Stimulated activated CD4-positive, alpha-beta T cell treated with anti-CD3 and anti-CD28 coated beads, TNF-alpha, amount 100 ng/mL, for 4 hours (primary cell): ENCODE results near the gene BDNF.

Experiments
- DNase-seq, 3 experiments: peaks; one replicate each; pipeline ENCODE4 v3.0.0-alpha.2; 2020; ENCODE audit warnings: low read depth in 3 of 3

Gene BDNF

DNA sequence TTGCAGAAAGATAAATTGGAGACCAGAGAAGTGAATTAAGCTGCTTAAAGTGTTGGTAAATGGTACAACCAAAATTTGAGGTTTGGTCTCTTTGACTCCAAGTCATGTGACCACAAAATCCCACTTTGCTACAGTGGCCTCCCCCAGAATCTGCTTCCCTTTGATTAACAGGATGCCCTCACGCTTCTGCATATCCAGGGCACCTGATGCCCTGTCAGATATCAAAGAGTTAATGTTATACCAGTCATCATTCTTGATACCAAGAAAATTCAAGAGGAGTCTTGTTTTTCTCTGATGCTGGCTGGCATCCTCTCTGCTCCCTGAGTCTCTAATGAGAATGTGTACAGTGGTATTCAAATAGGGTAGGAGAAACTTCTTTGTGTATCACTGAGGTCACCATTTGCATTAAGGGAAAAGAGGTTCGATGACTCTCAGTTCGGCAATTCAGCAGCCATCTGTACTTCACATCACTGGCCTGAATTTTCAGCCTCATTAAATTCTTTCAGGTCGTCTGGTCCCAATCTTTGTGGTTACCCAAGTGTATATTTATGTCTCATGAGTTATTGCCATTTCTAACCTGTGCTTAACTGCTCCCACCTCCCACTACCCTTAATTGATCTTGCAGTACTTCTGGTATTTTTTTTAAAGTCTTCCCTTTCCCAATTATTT is 73.9 kb downstream of the BDNF start:
- no peak for DNase-seq

DNA sequence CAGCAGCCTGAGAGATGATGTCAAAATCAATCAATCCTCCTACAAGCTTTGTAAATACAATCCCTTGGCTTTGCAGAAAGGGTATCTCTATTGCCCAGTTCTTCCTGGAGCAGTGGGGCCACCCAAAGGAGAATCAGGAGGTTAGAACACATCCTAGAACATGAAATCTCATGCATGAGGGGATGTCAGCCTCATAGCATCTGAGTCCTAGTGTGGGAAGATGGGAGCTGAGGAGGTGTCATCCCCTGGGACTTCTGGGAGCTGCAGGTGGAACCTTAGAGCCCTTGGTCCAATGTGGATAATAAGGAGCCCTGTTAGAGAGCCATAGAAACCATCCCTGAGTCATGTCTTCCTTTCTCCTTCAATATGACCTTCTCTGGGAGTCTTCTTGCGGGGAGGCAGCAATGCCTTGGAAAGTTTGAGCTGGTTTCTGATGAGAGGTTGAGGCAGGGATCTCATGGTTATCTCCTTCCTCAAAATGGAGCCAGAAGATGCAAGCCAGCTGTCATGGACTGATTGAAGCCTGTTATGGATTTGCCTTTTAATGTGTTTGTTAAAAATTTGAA is 74.8 kb downstream of the BDNF start:
- DNase-seq, result no peak

DNA sequence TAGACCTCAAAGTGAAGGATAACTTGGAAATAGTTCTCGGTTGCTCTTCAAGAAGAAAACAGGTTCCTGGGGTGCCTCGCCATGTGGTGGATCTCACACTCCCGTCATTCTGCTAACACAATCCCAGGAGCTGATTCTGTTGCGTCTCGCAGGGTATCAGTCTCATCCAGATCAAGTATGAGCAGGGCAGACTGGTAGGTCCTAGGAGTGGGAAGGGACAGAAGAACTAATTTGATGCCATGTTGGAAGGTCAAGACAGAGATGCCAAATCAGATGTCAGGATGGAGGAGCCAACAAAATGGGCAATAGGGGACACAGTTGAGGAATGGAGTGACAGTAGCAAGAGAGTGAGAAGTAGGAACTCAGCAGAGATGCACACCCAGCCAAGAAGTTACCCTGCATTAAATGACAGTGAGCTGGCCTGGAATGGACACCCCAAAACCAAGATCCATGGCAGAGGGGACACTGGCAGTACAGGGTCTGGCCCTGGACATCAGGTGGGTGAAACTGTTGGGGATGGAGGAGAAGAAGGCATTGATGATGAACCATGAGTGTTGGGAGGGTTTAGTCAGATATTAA is 76.2 kb downstream of the BDNF start:
- no peak for DNase-seq

DNA sequence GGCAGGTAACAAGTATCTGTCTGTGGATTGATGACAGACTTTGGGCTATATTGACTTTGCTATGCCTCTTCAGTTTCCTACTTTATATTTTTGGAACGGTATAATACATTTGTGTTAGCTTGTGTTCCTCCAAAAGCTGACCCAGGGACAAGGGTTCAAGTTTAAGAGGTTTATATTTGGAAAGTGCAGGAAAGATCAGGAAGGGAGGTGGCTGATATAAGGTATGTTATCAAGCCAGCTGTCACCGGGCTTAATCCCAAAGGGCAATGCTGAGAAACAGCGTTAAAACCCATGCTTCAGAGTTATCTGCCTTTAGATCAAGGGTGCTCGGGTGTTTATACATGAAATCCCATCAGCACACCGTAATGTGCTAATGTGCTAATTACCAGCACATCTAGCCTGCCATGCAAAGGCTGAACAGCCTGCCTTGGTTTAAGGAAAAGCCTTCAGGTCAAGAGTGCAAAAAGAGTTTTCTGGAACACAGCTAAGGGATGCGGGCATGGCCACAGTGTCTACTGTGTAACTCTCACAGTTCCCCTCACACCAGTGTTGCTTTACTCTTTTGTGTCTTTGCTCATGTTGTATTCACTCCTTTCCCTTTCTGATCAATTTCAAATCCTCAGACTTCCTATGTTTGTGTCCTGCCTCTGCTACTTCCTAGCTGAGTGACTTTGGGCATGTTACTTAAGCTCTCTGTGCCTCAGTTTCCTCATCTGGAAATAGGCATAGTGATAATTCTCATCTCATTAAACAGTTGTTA is 77.5 kb downstream of the BDNF start:
- DNase-seq, result no peak

DNA sequence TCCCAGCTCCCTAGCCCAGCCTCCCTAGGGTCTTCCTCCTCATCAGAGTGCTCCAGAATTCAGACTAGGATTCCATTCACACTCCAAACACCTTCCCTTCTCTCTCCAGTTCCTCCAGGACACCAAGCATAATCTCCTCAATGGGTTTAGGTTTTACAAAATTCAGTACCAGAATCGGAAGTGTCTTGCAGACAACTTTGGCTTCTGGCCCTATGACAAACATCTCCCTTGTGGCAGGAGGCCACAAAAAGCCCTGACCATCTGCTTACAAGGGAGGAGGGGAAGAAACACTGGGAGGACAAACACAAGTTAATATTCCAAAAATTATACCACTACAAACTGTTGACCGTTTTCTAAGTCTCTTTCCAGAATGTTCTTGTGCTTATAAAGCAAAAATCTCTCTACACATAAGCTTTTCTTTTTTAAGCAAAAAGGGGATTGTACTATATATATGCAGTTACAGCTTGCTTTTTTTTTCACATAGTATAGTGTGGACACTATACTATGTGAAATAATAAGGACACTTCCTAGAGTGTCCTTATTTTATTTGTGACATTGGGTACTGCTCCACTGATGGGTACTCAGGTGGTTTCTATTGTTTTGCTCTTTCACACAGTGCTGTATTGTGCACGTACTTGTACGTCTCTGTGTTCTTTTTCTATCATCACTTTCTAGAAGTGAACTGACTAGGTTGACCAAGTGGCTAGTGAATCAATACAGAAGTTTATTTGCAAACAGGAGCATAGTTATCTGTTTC is 78.7 kb downstream of the BDNF start:
- DNase-seq, result no peak

DNA sequence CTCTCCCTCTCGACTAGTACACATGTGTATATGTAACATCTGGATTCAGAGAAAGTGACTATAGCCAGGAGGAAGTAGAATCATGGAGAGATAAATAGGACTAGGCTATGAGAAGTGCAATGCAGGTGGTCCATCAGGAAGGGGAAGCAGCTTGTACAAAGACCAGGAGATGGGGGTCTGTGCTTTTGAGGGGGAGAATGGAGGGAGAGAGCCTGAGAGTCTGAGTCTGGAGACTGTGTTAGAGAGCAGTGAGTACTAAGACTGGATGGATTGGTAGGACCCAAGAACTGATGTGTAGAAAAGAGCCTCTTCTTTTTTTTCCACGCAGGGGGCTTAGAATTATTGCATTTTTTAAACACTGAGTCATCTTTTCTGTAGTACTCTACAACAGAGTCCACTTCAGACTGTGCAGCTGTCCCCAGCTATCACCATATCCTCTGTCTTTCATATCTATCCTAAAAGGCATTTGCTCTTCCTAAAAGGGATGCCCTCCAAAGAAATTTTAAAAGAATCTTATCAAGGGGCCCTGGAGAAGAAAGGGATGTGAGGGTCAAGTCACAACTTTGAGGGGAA is 80.4 kb downstream of the BDNF start:
- no peak for DNase-seq

DNA sequence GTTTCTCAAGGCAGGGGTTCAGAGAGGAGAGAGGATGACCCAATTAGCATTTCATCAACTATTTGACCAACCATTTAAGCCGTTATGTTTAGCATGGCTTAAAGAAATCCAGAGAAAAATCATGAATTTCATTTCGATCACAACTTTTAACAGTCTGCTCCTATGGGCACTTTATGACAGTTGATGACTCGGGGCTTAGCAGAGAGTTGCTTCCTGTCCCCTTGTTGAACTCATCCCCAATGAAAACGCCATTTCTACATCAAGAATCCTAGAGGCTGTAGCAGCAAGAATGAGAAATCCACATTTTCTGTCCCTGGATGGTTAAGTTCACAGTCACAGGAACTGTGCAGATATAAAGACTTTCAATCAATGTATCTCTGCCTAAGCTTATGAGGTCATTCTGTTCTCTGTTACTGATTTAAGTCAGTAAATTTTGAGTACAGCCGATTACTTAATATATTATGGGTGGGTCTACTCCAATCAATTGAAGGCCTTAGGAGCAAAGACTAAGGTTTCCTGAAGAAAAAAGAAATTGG is 81.1 kb downstream of the BDNF start:
- DNase-seq, result no peak

DNA sequence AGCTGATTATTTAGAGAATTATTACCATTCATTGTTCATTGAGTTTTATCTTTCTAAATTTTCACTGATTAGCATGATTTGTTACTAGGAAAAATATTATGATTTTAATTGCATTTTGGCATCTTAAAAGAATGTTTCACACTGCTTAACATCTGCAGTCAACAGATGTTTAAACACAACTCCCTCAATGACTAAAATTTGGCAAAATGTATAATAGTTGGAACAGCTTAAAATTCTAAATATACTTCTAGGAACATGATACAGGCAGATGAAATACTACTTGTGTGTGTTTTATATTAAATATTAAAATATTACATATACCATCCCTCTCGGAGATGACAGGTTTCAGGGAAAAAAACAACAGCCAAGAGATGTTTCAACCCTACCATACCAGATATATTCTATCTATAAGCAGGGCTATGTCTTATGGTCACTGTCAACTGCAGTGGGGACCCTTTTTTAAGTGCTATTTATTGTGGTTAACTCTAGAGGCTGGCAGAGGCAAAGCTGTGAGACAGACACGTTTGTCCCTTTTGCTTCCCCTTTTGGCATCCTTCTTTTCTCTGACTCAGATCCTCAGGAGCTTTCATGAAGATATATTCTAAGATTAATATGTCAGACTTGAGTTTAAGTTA is 81.9 kb downstream of the BDNF start:
- DNase-seq, result no peak

DNA sequence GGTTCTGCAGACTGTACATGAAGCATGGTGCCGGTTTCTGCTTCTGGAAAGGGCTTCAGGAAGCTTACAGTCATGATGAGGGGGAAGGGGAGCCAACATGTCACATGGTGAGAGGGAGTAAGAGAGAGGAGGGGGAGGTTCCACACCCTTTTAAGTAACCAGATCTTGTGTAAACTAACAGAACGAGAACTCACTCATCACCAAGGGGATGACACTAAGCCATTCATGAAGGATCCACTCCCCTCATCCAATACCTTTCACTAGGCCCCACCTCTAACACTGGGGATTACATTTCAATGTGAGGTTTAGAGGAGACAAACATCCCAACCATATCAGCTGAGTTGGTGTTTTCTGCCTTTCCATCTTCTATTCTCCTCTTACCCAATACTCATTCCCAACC is 83.5 kb downstream of the BDNF start:
- no peak for DNase-seq

DNA sequence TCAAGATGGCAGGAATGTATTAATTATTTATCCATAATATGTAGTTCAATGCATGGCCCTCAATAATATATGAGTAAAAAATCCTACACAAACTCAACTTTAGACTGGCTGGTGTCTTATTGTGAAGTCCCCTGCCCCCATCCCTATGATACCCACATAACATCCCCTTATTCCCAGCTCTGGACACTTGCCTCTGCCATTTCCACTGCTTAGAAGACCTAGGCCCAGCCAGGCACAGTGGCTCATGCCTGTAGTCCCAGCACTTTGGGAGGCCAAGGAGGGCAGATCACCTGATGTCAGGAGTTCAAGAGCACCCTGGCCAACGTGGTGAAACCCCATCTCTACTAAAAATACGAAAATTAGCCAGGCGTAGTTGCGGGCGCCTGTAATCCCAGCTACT is 84.4 kb downstream of the BDNF start:
- no peak for DNase-seq

DNA sequence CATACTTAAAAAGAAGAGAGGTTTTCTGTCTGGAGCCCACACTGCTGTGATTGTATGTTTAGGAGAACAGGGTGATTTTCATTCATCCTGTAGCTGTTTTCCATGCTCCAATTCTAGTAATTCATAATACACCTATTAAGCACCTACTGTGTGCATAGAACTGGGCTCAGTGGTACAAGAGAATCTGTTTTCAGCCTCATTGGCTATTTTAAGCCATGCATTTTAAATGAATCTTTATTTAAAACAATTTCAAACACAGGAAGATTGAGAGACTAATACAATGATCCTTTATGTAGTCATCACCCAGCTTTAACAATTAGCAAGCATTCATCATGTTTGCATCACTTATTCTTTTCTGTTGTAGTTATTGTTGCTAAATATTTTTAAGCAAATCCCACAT is 86.2 kb downstream of the BDNF start:
- no peak for DNase-seq

DNA sequence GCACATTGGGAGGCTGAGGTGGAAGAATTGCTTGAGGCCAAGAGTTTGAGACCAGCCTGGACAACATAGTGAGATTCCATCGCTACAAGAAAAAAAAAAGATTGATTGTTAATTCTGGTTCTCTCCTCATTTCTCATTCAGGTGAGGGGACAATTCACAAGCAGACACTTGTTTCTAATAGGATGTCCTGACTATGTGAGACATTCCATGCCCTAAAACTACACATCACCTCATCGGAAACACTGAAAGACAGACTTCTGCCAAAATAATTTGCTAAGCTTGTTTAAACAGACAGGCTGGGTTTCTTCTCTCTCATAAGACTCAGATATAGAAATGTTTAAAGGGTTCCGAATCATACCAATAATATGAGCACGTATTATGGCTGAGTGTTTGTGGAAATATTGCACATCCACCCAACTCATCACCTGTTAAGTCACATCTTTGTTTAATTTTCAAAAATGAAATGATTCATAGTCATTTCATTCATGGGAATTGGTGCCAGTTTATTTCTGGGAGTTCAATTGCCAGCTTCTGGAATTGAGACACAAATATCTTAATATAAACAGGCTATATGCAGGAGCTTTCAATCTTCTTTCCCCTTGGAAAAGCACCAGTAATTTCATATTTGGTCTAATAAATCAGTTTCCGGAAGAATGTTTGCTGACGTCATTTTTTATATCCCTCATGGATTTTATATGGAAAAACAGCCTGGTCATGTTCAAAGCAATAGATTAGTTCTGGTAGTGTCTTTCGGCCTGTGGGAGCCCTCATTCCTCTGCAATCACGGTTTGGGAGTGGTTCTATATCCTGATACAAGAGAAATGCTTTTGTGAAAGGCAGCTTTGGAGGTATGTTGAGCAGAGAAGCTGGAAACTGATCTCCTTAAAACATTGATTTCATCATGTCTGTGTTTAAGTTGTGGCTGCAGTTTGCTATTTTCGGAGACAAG is 87.0 kb downstream of the BDNF start:
- no peak for DNase-seq

DNA sequence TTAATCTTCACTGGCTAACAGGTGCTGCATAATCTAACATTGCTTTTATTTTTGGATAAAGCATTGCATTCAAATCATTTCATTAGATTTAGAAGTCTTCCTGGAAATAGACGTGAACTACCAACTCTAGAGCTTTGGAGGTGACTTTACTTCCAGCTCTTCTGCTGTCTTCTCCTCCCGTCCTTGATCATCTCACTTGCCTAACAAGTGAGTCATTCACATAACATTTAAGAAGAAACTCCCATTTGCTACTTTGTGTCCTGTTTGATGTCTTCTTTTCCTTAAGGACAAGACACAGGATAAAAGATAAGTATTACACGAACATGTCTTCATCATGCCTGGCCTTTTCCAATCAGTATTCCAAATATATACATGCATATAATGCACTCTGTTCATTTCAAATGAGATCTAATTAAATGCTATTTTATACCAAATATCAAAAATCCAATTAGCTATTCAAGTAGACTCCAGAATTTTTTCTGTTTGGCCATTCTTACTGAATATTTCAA is 88.3 kb downstream of the BDNF start:
- no peak for DNase-seq

DNA sequence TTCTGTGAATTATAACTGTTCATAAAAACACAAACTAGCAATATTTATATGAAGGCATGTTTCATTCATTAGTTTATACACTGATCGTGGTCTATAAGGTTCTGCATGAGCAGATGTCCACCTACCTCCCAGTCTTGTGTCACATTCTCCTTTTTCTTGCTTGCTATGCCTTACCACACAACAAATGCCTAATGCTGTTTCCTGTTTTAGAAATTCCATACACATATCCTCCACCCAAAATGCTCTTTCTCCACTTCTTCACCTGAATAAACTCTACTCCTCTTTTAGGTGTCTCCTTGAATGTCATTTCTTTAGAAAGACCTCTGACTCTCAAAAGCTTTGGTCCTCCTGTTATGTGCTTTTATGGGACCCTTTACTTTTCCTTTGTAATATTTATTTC is 88.9 kb downstream of the BDNF start:
- DNase-seq, result no peak

DNA sequence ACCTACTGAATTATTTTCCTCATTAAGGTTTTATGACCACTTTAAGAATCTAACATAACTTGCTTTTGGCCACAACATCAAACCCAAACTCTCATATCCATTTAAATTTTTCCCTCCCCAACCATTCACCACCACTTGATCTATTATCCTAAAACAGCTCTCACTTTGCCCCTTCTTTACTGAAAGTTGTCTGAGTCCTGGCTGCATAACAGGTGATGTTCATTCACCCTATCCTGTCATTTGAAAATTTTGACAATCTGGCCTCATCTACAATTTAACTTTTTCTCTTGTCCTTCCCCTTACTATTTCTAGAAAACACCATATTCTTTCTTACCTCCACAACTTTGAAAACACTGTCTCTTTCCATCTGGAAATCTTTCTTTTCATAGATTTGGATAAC is 89.3 kb downstream of the BDNF start:
- DNase-seq, result no peak

DNA sequence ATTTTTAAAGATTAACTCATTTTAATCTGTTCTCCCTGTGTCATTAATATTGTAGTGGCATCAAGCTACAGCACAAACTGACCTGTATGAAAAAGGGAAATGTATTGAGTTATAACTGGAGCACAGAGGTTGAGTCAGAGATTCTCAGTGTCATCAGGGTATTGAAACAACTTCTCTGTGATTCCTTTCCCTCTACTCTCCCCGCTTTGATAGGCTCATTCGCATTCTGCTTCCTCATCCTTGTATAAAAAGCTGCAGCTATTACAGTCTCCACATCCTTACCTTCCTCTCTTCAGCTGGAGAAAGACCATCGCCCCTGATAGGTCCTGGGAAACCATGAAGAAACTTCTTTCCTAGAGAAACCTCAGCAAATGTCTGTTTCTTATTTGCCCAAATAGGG is 90.0 kb downstream of the BDNF start:
- DNase-seq, result no peak

DNA sequence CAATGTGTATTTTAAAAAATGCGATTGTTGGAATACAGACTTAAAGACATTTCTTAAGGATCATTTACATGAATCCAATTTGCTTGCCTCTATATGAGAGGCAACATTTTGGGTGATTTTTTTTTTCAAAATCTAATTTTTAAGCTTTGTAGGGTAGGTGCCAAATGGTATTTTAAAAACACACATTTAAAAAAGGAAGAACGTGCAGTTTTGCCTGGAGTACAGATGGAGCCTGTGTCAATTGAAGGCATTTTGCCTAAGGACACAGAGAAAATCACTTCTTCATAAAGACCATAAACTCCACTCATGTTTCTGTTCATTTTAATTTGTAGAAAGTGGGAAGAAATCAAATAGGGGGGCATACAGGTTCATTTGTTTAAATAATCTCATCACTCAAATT is 91.3 kb downstream of the BDNF start:
- DNase-seq, result no peak

DNA sequence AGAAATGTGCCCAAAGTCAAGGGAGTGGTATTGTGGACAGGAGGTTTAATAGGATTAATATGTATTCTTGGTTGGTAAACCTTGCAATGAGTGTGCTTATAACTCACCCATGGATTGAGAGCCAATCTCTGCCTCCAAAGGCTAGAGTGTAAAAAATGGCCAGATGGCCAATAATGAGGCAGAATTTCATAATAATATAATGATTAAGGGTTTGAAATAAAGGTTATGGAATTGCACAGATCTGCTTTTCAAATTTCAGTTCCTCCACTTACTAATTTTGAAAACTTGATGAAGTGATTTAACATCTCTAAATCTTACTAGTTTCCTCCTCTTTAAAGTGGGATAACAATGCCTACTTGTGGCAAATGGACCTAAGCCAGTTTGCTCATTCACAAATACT is 94.8 kb downstream of the BDNF start:
- no peak for DNase-seq
